OCI-LY1 (cell line): Measurements from ENCODE around the gene USP19.

Source experiments
- H2AFZ ChIP-seq: fragments of 200-600 bp; sonication (generic), shearing (Covaris generic); 2 replicates; pipeline ENCODE4 v1.6.0; 2014; ENCODE audit warnings: antibody characterized with exemption, mild to moderate bottlenecking, low read length
- H3F3A ChIP-seq: fragments of 200-600 bp; sonication (generic), shearing (Covaris generic); 2 replicates; pipeline ENCODE4 v1.6.0; 2014; ENCODE audit warnings: mild to moderate bottlenecking, antibody characterized with exemption, low read length, moderate library complexity; ENCODE audit not compliant: insufficient read depth
- H3K27ac ChIP-seq: fragments of 200-600 bp; sonication (generic); 2 replicates; pipeline ENCODE4 v1.5.1; 2014; ENCODE audit warnings: low read length, mixed run types, mild to moderate bottlenecking, low read depth; ENCODE audit not compliant: poor library complexity, severe bottlenecking
- H3K27me3 ChIP-seq: fragments of 200-600 bp; sonication (generic); 2 replicates; pipeline ENCODE4 v1.6.0; 2014; ENCODE audit warnings: antibody characterized with exemption, mild to moderate bottlenecking, low read length, moderate library complexity; ENCODE audit not compliant: insufficient read depth
- H3K36me3 ChIP-seq: fragments of 200-600 bp; sonication (generic); 2 replicates; pipeline ENCODE4 v1.6.1; 2014; ENCODE audit warnings: mild to moderate bottlenecking, antibody characterized with exemption, low read length, moderate library complexity, mixed read lengths; ENCODE audit not compliant: insufficient read depth
- H3K4me1 ChIP-seq: fragments of 200-600 bp; sonication (generic); 2 replicates; pipeline ENCODE4 v1.5.1; 2014; ENCODE audit warnings: mild to moderate bottlenecking, low read length, moderate library complexity; ENCODE audit not compliant: insufficient read depth, severe bottlenecking
- H3K4me2 ChIP-seq: fragments of 200-600 bp; sonication (generic), shearing (Covaris generic); 2 replicates; pipeline ENCODE4 v1.6.1; 2014; ENCODE audit warnings: low read length
- H3K4me3 ChIP-seq: fragments of 200-600 bp; sonication (generic); 2 replicates; pipeline ENCODE4 v1.5.1; 2014; ENCODE audit warnings: low read length, low read depth, mild to moderate bottlenecking, mixed read lengths; ENCODE audit not compliant: poor library complexity, severe bottlenecking
- H3K79me2 ChIP-seq: fragments of 200-600 bp; shearing (Covaris generic); 2 replicates; pipeline ENCODE4 v1.6.1; 2016; ENCODE audit warnings: mixed run types, low read length, mixed read lengths; ENCODE audit not compliant: insufficient read depth
- H3K9ac ChIP-seq: fragments of 200-600 bp; sonication (generic), shearing (Covaris generic); 2 replicates; pipeline ENCODE4 v1.6.1; 2014; ENCODE audit warnings: mild to moderate bottlenecking, low read length, mixed read lengths
- H3K9me2 ChIP-seq: fragments of 200-600 bp; sonication (generic), shearing (Covaris generic); 2 replicates; pipeline ENCODE4 v1.6.1; 2014; ENCODE audit warnings: low read depth, mild to moderate bottlenecking, low read length, mixed read lengths
- H3K9me3 ChIP-seq: fragments of 200-600 bp; shearing (Covaris generic); 2 replicates; pipeline ENCODE4 v1.6.1; 2014; ENCODE audit warnings: low read length, mixed read lengths
- H4K20me1 ChIP-seq: fragments of 200-600 bp; sonication (generic), shearing (Covaris generic); 2 replicates; pipeline ENCODE4 v1.6.0; 2016; ENCODE audit warnings: mild to moderate bottlenecking, low read length; ENCODE audit not compliant: insufficient read depth
- CTCF ChIP-seq: fragments of 200-600 bp; sonication (generic), shearing (Covaris generic); IDR thresholded peaks from 2 replicates; pipeline ENCODE4 v1.5.1; 2017; ENCODE audit warnings: mild to moderate bottlenecking, antibody characterized with exemption, low read length, moderate library complexity, mixed read lengths
- EZH2 ChIP-seq: fragments of 200-600 bp; sonication (generic), shearing (Covaris generic); IDR thresholded peaks from 2 replicates; pipeline ENCODE4 v1.8.0; 2017; ENCODE audit warnings: borderline replicate concordance, mixed run types, mild to moderate bottlenecking, antibody characterized with exemption, low read length, moderate library complexity, mixed read lengths

The USP19 gene

DNA sequence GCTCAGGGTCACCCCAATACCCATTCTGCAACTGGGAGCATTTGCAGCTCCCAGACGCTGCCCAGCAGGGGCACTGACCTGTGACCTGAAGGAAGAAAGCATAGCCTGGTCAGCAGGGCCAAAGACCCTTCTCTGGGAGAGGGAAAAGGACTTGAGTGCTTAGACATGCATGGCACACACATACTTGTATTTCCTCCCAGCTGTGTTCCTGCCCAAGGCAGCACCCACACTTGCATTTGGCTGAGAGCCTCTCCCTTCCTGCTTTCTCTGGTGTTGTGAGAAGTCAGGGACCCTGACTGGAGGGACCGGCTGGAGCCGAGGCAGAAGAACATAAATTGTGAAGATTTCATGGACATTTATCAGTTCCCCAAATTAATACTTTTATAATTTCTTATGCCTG lies 19.5 kb upstream of the USP19 start:
- no peak overlapping the region for H3K9ac ChIP-seq
- H3K27ac ChIP-seq = no peak overlapping the region
- no peaks in the 10 kb centered on the region for H3F3A ChIP-seq
- no peaks in the 10 kb centered on the region for H3K4me1 ChIP-seq
- H3K4me2 ChIP-seq = no peak overlapping the region
- no peaks in the 10 kb centered on the region for H4K20me1 ChIP-seq
- no peaks in the 10 kb centered on the region for H3K79me2 ChIP-seq
- H2AFZ ChIP-seq = no peak overlapping the region
- TF ChIP-seq EZH2 (no peak), CTCF (no peak)
- no peaks in the 10 kb centered on the region for H3K9me2 ChIP-seq
- peaks cover 4% of the 10 kb centered on the region; the same call in 1 of the 2 replicates for H3K27me3 ChIP-seq
- no peaks in the 10 kb centered on the region for H3K9me3 ChIP-seq
- H3K36me3 ChIP-seq = no peaks in the 10 kb centered on the region
- H3K4me3 ChIP-seq = no peak overlapping the region

- H3K4me3 ChIP-seq = no peak overlapping the region
- H3F3A ChIP-seq = no peaks in the 10 kb centered on the region
- H3K9ac ChIP-seq = no peak overlapping the region
- no peak for TF ChIP-seq CTCF
- no peak for TF ChIP-seq EZH2
- H3K27ac ChIP-seq = no peak overlapping the region
- no peaks in the 10 kb centered on the region for H3K36me3 ChIP-seq
- H3K4me1 ChIP-seq = no peaks in the 10 kb centered on the region
- no peaks in the 10 kb centered on the region for H3K79me2 ChIP-seq
- H3K4me2 ChIP-seq = no peak overlapping the region
- H3K9me3 ChIP-seq = no peaks in the 10 kb centered on the region
- no peaks in the 10 kb centered on the region for H3K9me2 ChIP-seq
- no peak overlapping the region for H2AFZ ChIP-seq
- no peaks in the 10 kb centered on the region for H4K20me1 ChIP-seq
- peaks cover 8% of the 10 kb centered on the region; the same call in 1 of the 2 replicates for H3K27me3 ChIP-seq
Observed at GRCh38 chr3:49135499-49135898, 14.9 kb upstream of the USP19 start.

- H3F3A ChIP-seq = no peaks in the 10 kb centered on the region
- no peak overlapping the region for H3K27ac ChIP-seq
- H3K9me2 ChIP-seq = no peaks in the 10 kb centered on the region
- TF ChIP-seq CTCF (peak; percentile 28; the same call in 1 of the 2 replicates), EZH2 (no peak)
- no peak overlapping the region for H3K4me3 ChIP-seq
- no peaks in the 10 kb centered on the region for H3K36me3 ChIP-seq
- no peak overlapping the region for H3K4me2 ChIP-seq
- H3K9me3 ChIP-seq = no peaks in the 10 kb centered on the region
- no peaks in the 10 kb centered on the region for H3K4me1 ChIP-seq
- H4K20me1 ChIP-seq = no peaks in the 10 kb centered on the region
- H2AFZ ChIP-seq = no peak overlapping the region
- H3K9ac ChIP-seq = no peak overlapping the region
- H3K79me2 ChIP-seq = no peaks in the 10 kb centered on the region
- H3K27me3 ChIP-seq = peaks cover 4% of the 10 kb centered on the region; the same call in 1 of the 2 replicates
Observed at GRCh38 chr3:49134471-49135265, 14.0 kb upstream of the USP19 start.
